NCI-H2081 treated with DMSO at 0.1 percent for 48 hours (cell line): ENCODE data around the gene TMEM14C.
"Not testable (repeated sequence)": the region's sequence is repeated elsewhere in the genome, so short reads cannot be mapped to it uniquely, and the experiment has no call there.

Experiments used
- DNase-seq: peaks from one replicate; lab custom pipeline; 2025; lab: John Stamatoyannopoulos, UW

TMEM14C gene

GRCh38 chr6:10720960-10721849, 1.7 kb upstream of the TMEM14C start:
- not testable (repeated sequence) for DNase-seq

- DNase-seq: no peak
These were observed 860 bp upstream of the TMEM14C start for GRCh38 chr6:10721850-10722569.

GRCh38 chr6:10722570-10722819, 375 bp upstream of the TMEM14C start:
- DNase-seq: peak; percentile 18

- no peak for DNase-seq
These were observed 654 bp downstream of the TMEM14C start for GRCh38 chr6:10723567-10723881.

- DNase-seq: no peak
These were observed 2.2 kb downstream of the TMEM14C start for GRCh38 chr6:10725044-10725443.

GRCh38 chr6:10725716-10726115, 2.8 kb downstream of the TMEM14C start:
- no peak for DNase-seq

GRCh38 chr6:10730254-10730653, 7.4 kb downstream of the TMEM14C start:
- DNase-seq: no peak

- DNase-seq: no peak
These were observed 10.4 kb downstream of the TMEM14C start for GRCh38 chr6:10733151-10733715.

GRCh38 chr6:10733863-10734262, 11.0 kb downstream of the TMEM14C start:
- DNase-seq: no peak

GRCh38 chr6:10736731-10737130, 13.9 kb downstream of the TMEM14C start:
- no peak for DNase-seq

GRCh38 chr6:10740061-10740460, 17.2 kb downstream of the TMEM14C start:
- DNase-seq: no peak

- DNase-seq: not testable (repeated sequence)
These were observed 18.8 kb downstream of the TMEM14C start for GRCh38 chr6:10741643-10742042.

- DNase-seq: no peak
These were observed 19.4 kb downstream of the TMEM14C start for GRCh38 chr6:10742251-10742650.

- DNase-seq: no peak
These were observed 20.6 kb downstream of the TMEM14C start for GRCh38 chr6:10743515-10743914.

- no peak for DNase-seq
These were observed 22.2 kb downstream of the TMEM14C start for GRCh38 chr6:10745116-10745515.

- DNase-seq: no peak
These were observed 24.0 kb downstream of the TMEM14C start for GRCh38 chr6:10746915-10747250.

GRCh38 chr6:10747251-10747972, 24.5 kb downstream of the TMEM14C start, which contains the start of gene TMEM14B:
TMEM14B (plus strand) TSS chr6:10747805; CDS start chr6:10749246, 1,441 bp downstream.
- DNase-seq: peak; percentile 85

GRCh38 chr6:10749734-10750133, 26.9 kb downstream of the TMEM14C start:
- no peak for DNase-seq

- not testable (repeated sequence) for DNase-seq
These were observed 27.7 kb downstream of the TMEM14C start for GRCh38 chr6:10750568-10750967.

GRCh38 chr6:10751757-10752156, 28.9 kb downstream of the TMEM14C start:
- DNase-seq: not testable (repeated sequence)

- DNase-seq: no peak
These were observed 33.2 kb downstream of the TMEM14C start for GRCh38 chr6:10756085-10756484.

- no peak for DNase-seq
These were observed 36.5 kb downstream of the TMEM14C start for GRCh38 chr6:10759312-10759839.
